Parathyroid adenoma (tissue), 2 donors: Measurements from ENCODE around the gene PHF1.

Experiments used
- H2AFZ ChIP-seq: fragments of 300-600 bp; sonication (generic); one replicate; pipeline ENCODE4 v1.7.0; 2017; ENCODE audit warnings: antibody characterized with exemption, mild to moderate bottlenecking
- H3K27ac ChIP-seq: fragments of 300-600 bp; sonication (generic); one replicate; pipeline ENCODE4 v1.7.0; 2017
- H3K27me3 ChIP-seq: fragments of 300-600 bp; sonication (generic); one replicate; pipeline ENCODE4 v1.7.0; 2017; ENCODE audit warnings: low read length; ENCODE audit not compliant: control insufficient read depth, insufficient read depth
- H3K36me3 ChIP-seq: fragments of 300-600 bp; sonication (generic); one replicate; pipeline ENCODE4 v1.7.0; 2017; ENCODE audit warnings: low read length; ENCODE audit not compliant: control insufficient read depth, insufficient read depth
- H3K4me1 ChIP-seq: fragments of 300-600 bp; sonication (generic); one replicate; pipeline ENCODE4 v1.7.0; 2017; ENCODE audit warnings: control low read depth
- H3K4me2 ChIP-seq: fragments of 300-600 bp; sonication (generic); one replicate; pipeline ENCODE4 v1.7.0; 2017; ENCODE audit warnings: low read length
- H3K4me3 ChIP-seq: fragments of 300-600 bp; sonication (generic); one replicate; pipeline ENCODE4 v1.7.0; 2017; ENCODE audit warnings: low read depth, low read length
- H3K79me2 ChIP-seq: fragments of 300-600 bp; sonication (generic); one replicate; pipeline ENCODE4 v1.7.0; 2017; ENCODE audit warnings: control low read depth
- H3K9ac ChIP-seq: fragments of 300-600 bp; sonication (generic); one replicate; pipeline ENCODE4 v1.7.0; 2017; ENCODE audit warnings: mild to moderate bottlenecking
- H3K9me3 ChIP-seq: fragments of 300-600 bp; sonication (generic); one replicate; pipeline ENCODE4 v1.7.0; 2017; ENCODE audit warnings: low read length; ENCODE audit not compliant: control insufficient read depth
- TF ChIP-seq, protein P1 (sequence below): fragments of 300-600 bp; sonication (generic); IDR thresholded peaks from one replicate; pipeline ENCODE4 v1.7.0; 2017; ENCODE audit warnings: antibody characterized with exemption, mild to moderate bottlenecking
- donor health status: primary hyperparathyroidism.

The PHF1 gene

GRCh38 chr6:33439956-33440648 is 29.3 kb downstream of the PHF1 start:
- H3K27ac ChIP-seq, result no peak overlapping the region
- H3K36me3 ChIP-seq, result no peaks in the 10 kb centered on the region
- no peaks in the 10 kb centered on the region for H3K9me3 ChIP-seq
- H3K4me2 ChIP-seq, result no peak overlapping the region
- no peak overlapping the region for H3K4me3 ChIP-seq
- no peak overlapping the region for H3K9ac ChIP-seq
- no peaks in the 10 kb centered on the region for H3K27me3 ChIP-seq
- TF ChIP-seq, protein P1, sequence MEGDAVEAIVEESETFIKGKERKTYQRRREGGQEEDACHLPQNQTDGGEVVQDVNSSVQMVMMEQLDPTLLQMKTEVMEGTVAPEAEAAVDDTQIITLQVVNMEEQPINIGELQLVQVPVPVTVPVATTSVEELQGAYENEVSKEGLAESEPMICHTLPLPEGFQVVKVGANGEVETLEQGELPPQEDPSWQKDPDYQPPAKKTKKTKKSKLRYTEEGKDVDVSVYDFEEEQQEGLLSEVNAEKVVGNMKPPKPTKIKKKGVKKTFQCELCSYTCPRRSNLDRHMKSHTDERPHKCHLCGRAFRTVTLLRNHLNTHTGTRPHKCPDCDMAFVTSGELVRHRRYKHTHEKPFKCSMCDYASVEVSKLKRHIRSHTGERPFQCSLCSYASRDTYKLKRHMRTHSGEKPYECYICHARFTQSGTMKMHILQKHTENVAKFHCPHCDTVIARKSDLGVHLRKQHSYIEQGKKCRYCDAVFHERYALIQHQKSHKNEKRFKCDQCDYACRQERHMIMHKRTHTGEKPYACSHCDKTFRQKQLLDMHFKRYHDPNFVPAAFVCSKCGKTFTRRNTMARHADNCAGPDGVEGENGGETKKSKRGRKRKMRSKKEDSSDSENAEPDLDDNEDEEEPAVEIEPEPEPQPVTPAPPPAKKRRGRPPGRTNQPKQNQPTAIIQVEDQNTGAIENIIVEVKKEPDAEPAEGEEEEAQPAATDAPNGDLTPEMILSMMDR, result no peak
- H2AFZ ChIP-seq, result no peak overlapping the region
- no peaks in the 10 kb centered on the region for H3K4me1 ChIP-seq
- no peaks in the 10 kb centered on the region for H3K79me2 ChIP-seq

DNA sequence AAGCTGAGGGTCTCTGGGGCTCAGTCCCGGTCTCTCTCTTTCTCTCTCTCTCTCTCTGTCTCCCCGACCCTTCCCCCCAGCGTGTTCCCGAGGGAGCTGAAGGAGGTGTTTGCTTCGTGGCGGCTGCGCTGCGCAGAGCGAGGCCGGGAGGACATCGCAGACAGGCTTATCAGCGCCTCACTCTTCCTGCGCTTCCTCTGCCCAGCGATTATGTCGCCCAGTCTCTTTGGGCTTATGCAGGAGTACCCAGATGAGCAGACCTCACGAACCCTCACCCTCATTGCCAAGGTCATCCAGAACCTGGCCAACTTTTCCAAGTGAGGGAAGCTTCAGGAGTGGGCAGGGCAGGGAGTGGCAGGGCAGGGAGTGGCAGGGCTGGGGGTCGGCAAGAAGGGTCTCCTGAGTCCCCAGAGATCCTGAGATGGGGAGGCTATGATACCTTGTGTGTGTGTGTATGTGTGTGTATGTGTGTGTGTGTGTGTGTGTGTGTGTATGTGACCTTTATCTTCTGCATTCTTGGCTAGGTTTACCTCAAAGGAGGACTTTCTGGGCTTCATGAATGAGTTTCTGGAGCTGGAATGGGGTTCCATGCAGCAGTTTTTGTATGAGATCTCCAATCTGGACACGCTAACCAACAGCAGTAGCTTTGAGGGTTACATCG is 30.0 kb downstream of the PHF1 start:
- Histone ChIP-seq H2AFZ (no peak overlapping the region), H3K36me3 (no peaks in the 10 kb centered on the region), H3K27ac (no peak overlapping the region), H3K27me3 (no peaks in the 10 kb centered on the region), H3K4me2 (no peak overlapping the region), H3K9ac (no peak overlapping the region), H3K9me3 (no peaks in the 10 kb centered on the region), H3K4me1 (no peaks in the 10 kb centered on the region), H3K4me3 (no peak overlapping the region), H3K79me2 (no peaks in the 10 kb centered on the region)
- TF ChIP-seq, protein P1, result no peak

DNA sequence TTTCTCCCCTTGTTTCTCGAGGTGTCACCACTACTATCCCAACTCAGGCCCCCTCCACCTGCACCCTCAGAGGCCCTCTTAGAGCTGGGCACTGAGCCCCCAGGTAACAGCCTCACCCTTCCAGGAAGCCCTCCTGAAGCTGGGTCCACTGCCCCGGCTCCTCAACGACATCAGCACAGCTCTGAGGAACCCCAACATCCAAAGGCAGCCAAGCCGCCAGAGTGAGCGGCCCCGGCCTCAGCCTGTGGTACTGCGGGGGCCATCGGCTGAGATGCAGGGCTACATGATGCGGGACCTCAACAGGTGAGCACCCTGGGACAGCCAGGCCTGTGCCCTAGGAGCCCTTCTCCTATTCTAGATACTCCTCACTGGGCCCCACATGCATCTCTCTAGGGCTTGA is 30.6 kb downstream of the PHF1 start:
- Histone ChIP-seq H3K79me2 (peaks cover 2% of the 10 kb centered on the region), H3K9ac (no peak overlapping the region), H3K4me3 (no peak overlapping the region), H3K27me3 (no peaks in the 10 kb centered on the region), H3K27ac (no peak overlapping the region), H3K4me1 (no peaks in the 10 kb centered on the region), H3K4me2 (no peak overlapping the region), H2AFZ (no peak overlapping the region), H3K36me3 (no peaks in the 10 kb centered on the region), H3K9me3 (no peaks in the 10 kb centered on the region)
- TF ChIP-seq, protein P1, result no peak

DNA sequence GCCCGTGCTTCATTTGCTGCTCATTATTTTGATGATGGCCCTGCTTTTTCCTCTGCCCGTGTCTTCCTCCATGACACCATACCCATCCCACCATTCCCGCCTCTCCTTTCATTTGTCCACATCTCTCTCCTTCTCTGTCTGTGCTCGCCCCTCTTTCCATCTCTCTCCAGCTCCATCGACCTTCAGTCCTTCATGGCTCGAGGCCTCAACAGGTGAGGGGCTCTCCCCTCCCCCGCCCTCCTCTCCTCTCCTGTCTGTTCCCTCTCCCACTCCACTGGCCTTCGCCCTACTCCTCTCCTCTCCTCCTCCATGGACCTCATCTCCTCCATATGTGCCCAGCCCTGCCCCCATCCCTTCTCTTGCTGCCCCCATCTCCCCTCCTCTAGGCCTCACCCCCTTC is 31.5 kb downstream of the PHF1 start:
- H3K4me2 ChIP-seq, result no peak overlapping the region
- no peak overlapping the region for H3K4me3 ChIP-seq
- no peak overlapping the region for H2AFZ ChIP-seq
- no peak overlapping the region for H3K9ac ChIP-seq
- H3K36me3 ChIP-seq, result no peaks in the 10 kb centered on the region
- H3K27me3 ChIP-seq, result no peaks in the 10 kb centered on the region
- peaks cover 2% of the 10 kb centered on the region for H3K79me2 ChIP-seq
- TF ChIP-seq, protein P1, result no peak
- H3K4me1 ChIP-seq, result no peaks in the 10 kb centered on the region
- H3K27ac ChIP-seq, result no peak overlapping the region
- H3K9me3 ChIP-seq, result no peaks in the 10 kb centered on the region

DNA sequence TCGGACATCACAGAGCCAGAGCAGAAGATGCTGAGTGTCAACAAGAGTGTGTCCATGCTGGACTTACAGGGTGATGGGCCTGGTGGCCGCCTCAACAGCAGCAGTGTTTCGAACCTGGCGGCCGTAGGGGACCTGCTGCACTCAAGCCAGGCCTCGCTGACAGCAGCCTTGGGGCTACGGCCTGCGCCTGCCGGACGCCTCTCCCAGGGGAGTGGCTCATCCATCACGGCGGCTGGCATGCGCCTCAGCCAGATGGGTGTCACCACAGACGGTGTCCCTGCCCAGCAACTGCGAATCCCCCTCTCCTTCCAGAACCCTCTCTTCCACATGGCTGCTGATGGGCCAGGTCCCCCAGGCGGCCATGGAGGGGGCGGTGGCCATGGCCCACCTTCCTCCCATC is 32.2 kb downstream of the PHF1 start:
- H3K9me3 ChIP-seq, result no peaks in the 10 kb centered on the region
- no peaks in the 10 kb centered on the region for H3K4me1 ChIP-seq
- TF ChIP-seq, protein P1, result no peak
- H3K27me3 ChIP-seq, result no peaks in the 10 kb centered on the region
- no peaks in the 10 kb centered on the region for H3K36me3 ChIP-seq
- H3K9ac ChIP-seq, result no peak overlapping the region
- H3K79me2 ChIP-seq, result peaks cover 2% of the 10 kb centered on the region
- no peak overlapping the region for H2AFZ ChIP-seq
- H3K4me2 ChIP-seq, result no peak overlapping the region
- no peak overlapping the region for H3K27ac ChIP-seq
- no peak overlapping the region for H3K4me3 ChIP-seq
